Breast epithelium (tissue), 3 donors: ENCODE data around the gene SFMBT2.

Experiments used
- POLR2A ChIP-seq: fragments of 450-650 bp; IDR thresholded peaks from one replicate; pipeline ENCODE4 v1.6.1; 2016; ENCODE audit warnings: antibody characterized with exemption, mild to moderate bottlenecking, moderate library complexity
- TF ChIP-seq, protein P1 (sequence below), 3 donors: fragments of 450-650 bp; IDR thresholded peaks; one replicate each; pipeline ENCODE4 v1.5.1; 2016 to 2017; ENCODE audit warnings: antibody characterized with exemption in 3 of 3, mild to moderate bottlenecking in 3 of 3, moderate library complexity in 3 of 3

DNA sequence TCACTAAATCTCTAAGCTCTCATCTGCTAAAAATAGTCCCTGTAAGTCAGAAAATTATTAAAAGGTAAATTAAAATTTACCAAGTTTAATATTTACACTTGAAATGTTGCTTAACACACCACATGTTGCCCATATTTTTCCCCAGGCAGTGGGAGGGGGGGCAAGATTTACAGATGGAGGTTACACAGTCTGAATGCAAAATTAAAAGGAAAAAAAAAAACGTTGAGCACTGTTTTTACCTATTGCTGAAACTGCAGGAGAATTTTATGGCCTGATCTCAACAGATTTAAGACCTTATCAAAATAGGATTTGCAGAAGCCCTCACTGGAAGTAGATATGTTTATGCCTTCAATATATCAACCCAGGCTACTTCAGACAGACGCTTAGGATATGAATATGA is 133.4 kb downstream of the SFMBT2 start:
- TF ChIP-seq, protein P1, sequence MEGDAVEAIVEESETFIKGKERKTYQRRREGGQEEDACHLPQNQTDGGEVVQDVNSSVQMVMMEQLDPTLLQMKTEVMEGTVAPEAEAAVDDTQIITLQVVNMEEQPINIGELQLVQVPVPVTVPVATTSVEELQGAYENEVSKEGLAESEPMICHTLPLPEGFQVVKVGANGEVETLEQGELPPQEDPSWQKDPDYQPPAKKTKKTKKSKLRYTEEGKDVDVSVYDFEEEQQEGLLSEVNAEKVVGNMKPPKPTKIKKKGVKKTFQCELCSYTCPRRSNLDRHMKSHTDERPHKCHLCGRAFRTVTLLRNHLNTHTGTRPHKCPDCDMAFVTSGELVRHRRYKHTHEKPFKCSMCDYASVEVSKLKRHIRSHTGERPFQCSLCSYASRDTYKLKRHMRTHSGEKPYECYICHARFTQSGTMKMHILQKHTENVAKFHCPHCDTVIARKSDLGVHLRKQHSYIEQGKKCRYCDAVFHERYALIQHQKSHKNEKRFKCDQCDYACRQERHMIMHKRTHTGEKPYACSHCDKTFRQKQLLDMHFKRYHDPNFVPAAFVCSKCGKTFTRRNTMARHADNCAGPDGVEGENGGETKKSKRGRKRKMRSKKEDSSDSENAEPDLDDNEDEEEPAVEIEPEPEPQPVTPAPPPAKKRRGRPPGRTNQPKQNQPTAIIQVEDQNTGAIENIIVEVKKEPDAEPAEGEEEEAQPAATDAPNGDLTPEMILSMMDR (IDR thresholded peaks at IDR 0.05), result no peak
- TF ChIP-seq POLR2A, result no peak
